ENCODE measurements around the gene MLN.
"Not testable (repeated sequence)": the region's sequence is repeated elsewhere in the genome, so short reads cannot be mapped to it uniquely, and the experiment has no call there.

Gene MLN

GRCh38 chr6:33832831-33833230 is 29.0 kb upstream of the MLN start:
- Histone ChIP-seq H3K27me3 (ENCODE audit: insufficient read depth, low read length) (peaks cover 13% of the 10 kb centered on the region; the same call in 1 of the 2 replicates), H3K4me1 (ENCODE audit: insufficient read depth, low read length) (peaks cover 15% of the 10 kb centered on the region; the same call in 1 of the 2 replicates)
- not testable (repeated sequence) for H3K9ac ChIP-seq (ENCODE audit: low read depth, low read length); H3K4me3 ChIP-seq (ENCODE audit: low read length); H3K27ac ChIP-seq (ENCODE audit: low read length); H3K9me3 ChIP-seq (ENCODE audit: insufficient read depth, low read depth, low read length); H3K36me3 ChIP-seq (ENCODE audit: insufficient read depth, low read depth, low read length)

GRCh38 chr6:33831725-33832124 is 27.9 kb upstream of the MLN start:
- peaks cover 15% of the 10 kb centered on the region; the same call in 1 of the 2 replicates for H3K4me1 ChIP-seq (ENCODE audit: insufficient read depth, low read length)
- H3K27me3 ChIP-seq (ENCODE audit: insufficient read depth, low read length) = peaks cover 13% of the 10 kb centered on the region; the same call in 1 of the 2 replicates
- H3K36me3 ChIP-seq (ENCODE audit: insufficient read depth, low read depth, low read length); H3K27ac ChIP-seq (ENCODE audit: low read length); H3K9ac ChIP-seq (ENCODE audit: low read depth, low read length); H3K9me3 ChIP-seq (ENCODE audit: insufficient read depth, low read depth, low read length); H3K4me3 ChIP-seq (ENCODE audit: low read length): not testable (repeated sequence)

- Histone ChIP-seq H3K9me3 (ENCODE audit: insufficient read depth, low read depth, low read length) (peaks cover 7% of the 10 kb centered on the region), H3K4me1 (ENCODE audit: insufficient read depth, low read length) (peaks cover 15% of the 10 kb centered on the region; the same call in 1 of the 2 replicates), H3K27me3 (ENCODE audit: insufficient read depth, low read length) (peaks cover 13% of the 10 kb centered on the region; the same call in 1 of the 2 replicates), H3K4me3 (ENCODE audit: low read length) (no peak overlapping the region), H3K36me3 (ENCODE audit: insufficient read depth, low read depth, low read length) (no peaks in the 10 kb centered on the region), H3K9ac (ENCODE audit: low read depth, low read length) (no peak overlapping the region), H3K27ac (ENCODE audit: low read length) (no peak overlapping the region)
These were observed 26.9 kb upstream of the MLN start for GRCh38 chr6:33830635-33831240.

- Histone ChIP-seq H3K9me3 (ENCODE audit: insufficient read depth, low read depth, low read length) (peaks cover 7% of the 10 kb centered on the region), H3K4me1 (ENCODE audit: insufficient read depth, low read length) (peaks cover 15% of the 10 kb centered on the region; the same call in 1 of the 2 replicates), H3K9ac (ENCODE audit: low read depth, low read length) (no peak overlapping the region; the same call in 1 of the 2 replicates), H3K27ac (ENCODE audit: low read length) (no peak overlapping the region), H3K36me3 (ENCODE audit: insufficient read depth, low read depth, low read length) (no peaks in the 10 kb centered on the region), H3K27me3 (ENCODE audit: insufficient read depth, low read length) (peaks cover 13% of the 10 kb centered on the region; the same call in 1 of the 2 replicates), H3K4me3 (ENCODE audit: low read length) (peak overlapping the region; percentile 21; the same call in 1 of the 2 replicates)
These were observed 25.2 kb upstream of the MLN start for GRCh38 chr6:33828764-33829731.

GRCh38 chr6:33828452-33828763 is 24.6 kb upstream of the MLN start:
- Histone ChIP-seq H3K27me3 (ENCODE audit: insufficient read depth, low read length) (peaks cover 13% of the 10 kb centered on the region; the same call in 1 of the 2 replicates), H3K9ac (ENCODE audit: low read depth, low read length) (no peak overlapping the region; the same call in 1 of the 2 replicates), H3K27ac (ENCODE audit: low read length) (no peak overlapping the region), H3K36me3 (ENCODE audit: insufficient read depth, low read depth, low read length) (no peaks in the 10 kb centered on the region), H3K4me3 (ENCODE audit: low read length) (peak overlapping the region; percentile 21; the same call in 1 of the 2 replicates), H3K9me3 (ENCODE audit: insufficient read depth, low read depth, low read length) (peaks cover 1% of the 10 kb centered on the region), H3K4me1 (ENCODE audit: insufficient read depth, low read length) (peaks cover 20% of the 10 kb centered on the region; the same call in 1 of the 2 replicates)

- Histone ChIP-seq H3K27ac (ENCODE audit: low read length) (no peak overlapping the region), H3K27me3 (ENCODE audit: insufficient read depth, low read length) (peaks cover 13% of the 10 kb centered on the region; the same call in 1 of the 2 replicates), H3K9me3 (ENCODE audit: insufficient read depth, low read depth, low read length) (no peaks in the 10 kb centered on the region), H3K9ac (ENCODE audit: low read depth, low read length) (no peak overlapping the region), H3K4me1 (ENCODE audit: insufficient read depth, low read length) (peaks cover 23% of the 10 kb centered on the region; the same call in 1 of the 2 replicates), H3K4me3 (ENCODE audit: low read length) (no peak overlapping the region), H3K36me3 (ENCODE audit: insufficient read depth, low read depth, low read length) (no peaks in the 10 kb centered on the region)
These were observed 24.0 kb upstream of the MLN start for GRCh38 chr6:33827546-33828451.

GRCh38 chr6:33826537-33826936 is 22.7 kb upstream of the MLN start:
- peaks cover 25% of the 10 kb centered on the region; the same call in 1 of the 2 replicates for H3K4me1 ChIP-seq (ENCODE audit: insufficient read depth, low read length)
- peaks cover 13% of the 10 kb centered on the region; the same call in 1 of the 2 replicates for H3K27me3 ChIP-seq (ENCODE audit: insufficient read depth, low read length)
- H3K27ac ChIP-seq (ENCODE audit: low read length) = no peak overlapping the region

GRCh38 chr6:33824461-33825154 is 20.8 kb upstream of the MLN start:
- no peaks in the 10 kb centered on the region for H3K36me3 ChIP-seq (ENCODE audit: insufficient read depth, low read depth, low read length)
- H3K4me3 ChIP-seq (ENCODE audit: low read length) = no peak overlapping the region
- no peaks in the 10 kb centered on the region; the same call in 1 of the 2 replicates for H3K27me3 ChIP-seq (ENCODE audit: insufficient read depth, low read length)
- no peaks in the 10 kb centered on the region for H3K9me3 ChIP-seq (ENCODE audit: insufficient read depth, low read depth, low read length)
- H3K27ac ChIP-seq (ENCODE audit: low read length) = no peak overlapping the region
- peaks cover 25% of the 10 kb centered on the region; the same call in 1 of the 2 replicates for H3K4me1 ChIP-seq (ENCODE audit: insufficient read depth, low read length)
- H3K9ac ChIP-seq (ENCODE audit: low read depth, low read length) = no peak overlapping the region

More at GRCh38 chr6:33826537-33826936, 22.7 kb upstream of the MLN start:
- H3K9me3 ChIP-seq (ENCODE audit: insufficient read depth, low read depth, low read length) = no peaks in the 10 kb centered on the region
- no peak overlapping the region for H3K9ac ChIP-seq (ENCODE audit: low read depth, low read length)
- H3K4me3 ChIP-seq (ENCODE audit: low read length) = no peak overlapping the region
- H3K36me3 ChIP-seq (ENCODE audit: insufficient read depth, low read depth, low read length) = no peaks in the 10 kb centered on the region

- H3K36me3 ChIP-seq (ENCODE audit: insufficient read depth, low read depth, low read length) = no peaks in the 10 kb centered on the region
- H3K4me1 ChIP-seq (ENCODE audit: insufficient read depth, low read length) = peaks cover 20% of the 10 kb centered on the region; the same call in 1 of the 2 replicates
- H3K27ac ChIP-seq (ENCODE audit: low read length) = no peak overlapping the region
- H3K9me3 ChIP-seq (ENCODE audit: insufficient read depth, low read depth, low read length) = no peaks in the 10 kb centered on the region
- H3K9ac ChIP-seq (ENCODE audit: low read depth, low read length) = no peak overlapping the region
- no peak overlapping the region for H3K4me3 ChIP-seq (ENCODE audit: low read length)
- no peaks in the 10 kb centered on the region; the same call in 1 of the 2 replicates for H3K27me3 ChIP-seq (ENCODE audit: insufficient read depth, low read length)
These were observed 20.0 kb upstream of the MLN start for GRCh38 chr6:33823806-33824205.

- H3K9me3 ChIP-seq (ENCODE audit: insufficient read depth, low read depth, low read length) = no peaks in the 10 kb centered on the region
- no peak overlapping the region for H3K27ac ChIP-seq (ENCODE audit: low read length)
- H3K4me3 ChIP-seq (ENCODE audit: low read length) = no peak overlapping the region
- H3K36me3 ChIP-seq (ENCODE audit: insufficient read depth, low read depth, low read length) = no peaks in the 10 kb centered on the region
- no peak overlapping the region for H3K9ac ChIP-seq (ENCODE audit: low read depth, low read length)
- H3K4me1 ChIP-seq (ENCODE audit: insufficient read depth, low read length) = peaks cover 10% of the 10 kb centered on the region; the same call in 1 of the 2 replicates
- H3K27me3 ChIP-seq (ENCODE audit: insufficient read depth, low read length) = no peaks in the 10 kb centered on the region; the same call in 1 of the 2 replicates
These were observed 19.0 kb upstream of the MLN start for GRCh38 chr6:33822575-33823395.

Measured in iPS-20b (cell line).